Measurements from ENCODE around the gene FNIP2.
"Not testable (repeated sequence)": the region's sequence is repeated elsewhere in the genome, so short reads cannot be mapped to it uniquely, and the experiment has no call there.

The FNIP2 gene

GRCh38 chr4:158766434-158767044, 2.3 kb upstream of the FNIP2 start:
- no peak for DNase-seq

DNA sequence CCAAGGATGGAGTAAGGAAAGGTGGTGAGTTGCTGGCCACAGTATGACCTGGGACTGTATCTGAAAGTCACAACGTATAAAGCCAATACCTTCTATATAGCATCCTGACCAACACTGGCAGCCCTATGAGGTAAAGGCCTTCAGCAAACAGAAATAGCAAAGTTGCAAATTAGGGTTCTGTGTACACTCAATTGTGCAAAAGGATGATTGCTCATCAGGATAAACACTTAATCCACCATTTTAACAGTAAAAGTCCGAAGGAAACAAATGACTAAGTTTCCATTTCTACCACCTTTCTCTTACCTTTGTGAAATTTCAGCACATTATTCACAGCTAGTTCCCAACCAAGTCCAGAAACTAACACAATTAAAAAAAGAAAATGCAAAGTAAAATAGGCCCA, 1.4 kb upstream of the FNIP2 start:
- DNase-seq, result no peak

DNA sequence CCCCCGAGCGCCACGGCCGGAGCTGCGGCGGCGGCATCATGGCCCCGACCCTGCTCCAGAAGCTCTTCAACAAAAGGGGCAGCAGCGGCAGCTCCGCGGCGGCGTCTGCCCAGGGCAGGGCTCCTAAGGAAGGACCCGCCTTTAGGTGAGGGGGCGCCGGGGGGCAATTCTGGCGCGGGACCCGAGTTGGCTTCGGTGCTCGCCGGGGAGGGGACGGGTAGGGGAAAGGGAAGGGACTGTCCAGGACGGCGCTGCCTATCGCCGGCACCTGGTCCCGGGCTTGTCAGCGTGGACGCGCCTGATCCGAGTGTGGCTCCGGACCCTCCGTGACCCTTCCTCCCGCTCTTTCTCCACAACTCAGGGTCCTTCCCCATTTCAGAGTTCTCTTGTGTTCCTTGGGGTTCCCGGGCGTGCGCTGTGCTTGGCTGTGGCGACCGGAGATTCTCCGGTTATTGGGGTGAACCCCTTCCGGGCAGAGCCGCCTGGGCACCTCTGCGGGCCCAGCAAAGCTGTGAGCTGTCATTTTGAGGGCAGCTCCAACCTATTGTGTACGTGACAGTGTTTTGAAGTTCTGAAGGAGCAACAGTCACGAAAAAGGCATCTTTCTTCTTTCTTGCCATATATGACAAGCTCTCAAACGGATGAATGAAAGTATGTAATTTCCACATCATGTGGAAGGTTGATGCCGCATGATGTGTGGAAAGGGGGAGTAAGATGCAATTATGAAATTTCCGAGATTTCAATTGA, 522 bp downstream of the FNIP2 start:
- DNase-seq, result peak; percentile 21

- no peak for DNase-seq
These were observed 1.8 kb downstream of the FNIP2 start for GRCh38 chr4:158770671-158771070.

- no peak for DNase-seq
These were observed 3.0 kb downstream of the FNIP2 start for GRCh38 chr4:158771776-158772175.

DNA sequence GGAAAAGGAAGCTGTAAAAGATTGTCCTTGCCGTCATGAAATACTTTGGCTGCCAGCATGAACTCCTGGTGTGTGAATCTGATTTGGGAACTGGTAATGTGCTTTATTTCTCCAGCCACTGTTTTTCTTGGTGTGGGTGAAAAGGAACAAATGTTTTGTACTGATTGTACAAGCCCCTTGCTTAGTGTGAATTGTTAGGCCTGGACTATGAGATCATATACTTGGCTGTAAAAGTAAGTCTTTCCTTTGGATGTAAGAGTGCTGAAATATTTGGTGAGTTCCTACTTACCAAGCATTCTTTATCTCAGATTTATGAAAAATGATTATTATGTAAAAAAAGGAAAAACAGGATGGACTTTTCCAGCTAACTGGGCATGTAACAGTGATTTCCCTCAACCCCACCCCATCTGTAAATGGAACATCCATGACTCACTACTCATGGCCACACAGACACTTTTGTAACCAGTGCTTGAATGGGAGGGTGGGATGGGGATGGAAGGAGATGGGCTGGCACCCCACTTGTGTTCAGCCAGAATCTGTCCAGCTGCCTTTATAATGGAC, 6.3 kb downstream of the FNIP2 start:
- DNase-seq, result no peak

DNA sequence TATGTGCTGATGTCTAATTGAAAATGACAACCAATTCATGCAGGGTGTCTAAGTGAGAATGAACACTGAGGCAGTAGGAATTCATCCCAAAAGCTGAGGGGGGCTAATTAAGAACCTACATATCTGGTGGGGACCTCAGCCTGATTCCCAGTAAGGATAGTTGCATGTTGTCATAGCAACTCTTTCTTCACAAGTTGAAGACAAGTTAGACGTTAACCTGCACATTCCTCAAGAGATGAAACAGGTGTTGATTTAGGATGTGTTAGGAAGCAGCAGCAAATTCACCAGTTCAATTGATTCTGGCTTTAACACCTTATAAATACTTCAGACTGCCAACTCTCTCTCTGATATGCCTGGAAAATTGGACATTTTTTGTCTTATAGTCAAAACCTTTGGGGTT, 7.3 kb downstream of the FNIP2 start:
- no peak for DNase-seq

DNA sequence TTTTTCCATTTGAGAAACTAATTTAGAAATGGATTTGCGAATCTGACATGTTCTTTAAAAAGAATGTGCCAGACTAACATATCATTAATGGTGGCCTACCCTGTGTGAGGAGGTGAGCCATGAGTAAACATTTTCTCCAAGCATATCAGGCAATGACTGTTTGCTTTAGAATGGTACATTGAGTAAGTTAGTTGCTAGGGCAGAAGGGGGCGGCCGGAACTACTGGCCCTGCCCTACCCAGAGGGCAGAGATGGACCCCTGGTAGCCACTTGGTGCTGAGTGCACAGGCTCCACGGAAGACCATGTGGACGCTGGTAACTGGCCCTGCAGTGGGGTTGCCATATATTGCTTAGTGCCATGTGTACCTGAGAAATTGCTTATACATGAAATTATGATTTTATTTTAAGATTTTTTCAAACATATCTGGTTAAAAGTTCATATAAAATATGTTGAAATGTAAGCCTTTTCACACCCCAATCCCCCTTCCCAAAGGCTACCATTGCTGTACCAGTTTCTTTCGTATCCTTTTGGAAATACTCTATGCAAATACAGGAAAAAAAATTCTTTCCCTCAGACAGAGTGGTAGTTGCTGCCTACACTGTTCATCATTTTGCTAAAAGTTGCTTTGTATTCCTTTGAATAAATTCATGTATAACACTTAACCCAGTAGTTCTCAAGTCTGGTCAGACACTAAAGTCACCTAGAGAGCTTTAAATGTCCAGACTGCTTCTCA, 8.8 kb downstream of the FNIP2 start:
- DNase-seq, result no peak

DNA sequence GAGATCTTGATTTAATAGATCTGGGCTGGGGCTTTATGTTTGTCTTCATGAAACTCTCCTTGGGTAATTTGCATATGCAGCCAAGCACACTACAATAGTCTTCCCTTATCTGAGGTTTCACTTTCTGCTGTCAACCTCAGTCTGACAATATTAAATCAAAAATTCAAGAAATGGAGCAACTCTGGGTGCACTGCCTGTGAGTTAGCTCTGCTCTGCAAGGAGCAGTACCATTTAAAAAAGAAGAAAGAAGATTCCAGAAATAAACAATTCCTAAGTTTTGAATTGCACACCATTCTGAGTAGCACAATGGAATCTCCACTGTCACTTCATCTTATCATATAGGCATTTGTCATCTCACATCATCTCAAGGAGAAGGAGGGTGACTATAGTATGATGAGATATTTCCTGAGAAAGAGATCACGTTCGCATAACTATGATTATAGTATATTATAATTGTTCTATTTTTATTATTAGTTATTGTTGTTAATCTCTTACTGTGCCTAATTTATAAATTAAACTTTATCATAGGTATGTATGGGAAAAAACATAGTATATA, 9.4 kb downstream of the FNIP2 start:
- no peak for DNase-seq

DNA sequence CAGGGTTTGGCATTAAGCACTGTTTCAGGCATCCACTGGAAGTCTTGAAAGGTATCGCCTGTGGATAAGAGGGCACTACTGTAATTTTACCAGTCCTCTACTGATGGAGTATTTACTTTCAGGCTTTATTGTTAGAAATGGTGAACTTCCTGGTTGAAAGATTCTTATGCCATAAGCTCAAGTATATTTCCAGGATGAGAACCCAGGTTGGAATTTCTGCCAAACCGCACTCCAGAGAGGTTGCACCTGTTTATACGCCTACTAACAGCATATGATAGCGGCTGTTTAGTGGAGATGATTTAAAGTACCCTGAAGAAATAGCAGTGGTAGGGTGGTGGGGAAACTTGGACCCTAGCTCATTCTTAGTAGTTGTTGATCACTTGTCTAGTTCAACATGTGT, 9.9 kb downstream of the FNIP2 start:
- DNase-seq, result no peak

GRCh38 chr4:158781963-158782362, 13.1 kb downstream of the FNIP2 start:
- no peak for DNase-seq

- no peak for DNase-seq
These were observed 13.9 kb downstream of the FNIP2 start for GRCh38 chr4:158782551-158783360.

DNA sequence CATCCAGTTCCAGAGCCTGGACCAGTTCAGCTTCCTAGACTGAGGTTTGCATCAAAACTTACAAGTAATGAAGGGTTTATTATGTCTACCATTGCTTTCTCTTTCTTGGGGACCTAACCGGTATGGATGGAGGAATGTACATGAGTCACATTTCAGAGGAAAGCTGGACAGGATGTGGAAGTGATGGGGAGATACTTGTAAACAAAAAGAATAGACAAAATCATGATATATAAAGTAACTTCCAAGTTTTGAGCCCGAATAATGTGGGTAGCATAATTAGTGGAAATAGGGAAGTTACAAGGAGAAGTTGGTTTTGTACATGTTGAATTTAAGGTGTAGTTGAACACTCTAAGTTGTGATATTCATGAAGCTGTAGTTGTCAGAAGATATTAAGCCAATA, 15.0 kb downstream of the FNIP2 start:
- DNase-seq, result no peak

DNA sequence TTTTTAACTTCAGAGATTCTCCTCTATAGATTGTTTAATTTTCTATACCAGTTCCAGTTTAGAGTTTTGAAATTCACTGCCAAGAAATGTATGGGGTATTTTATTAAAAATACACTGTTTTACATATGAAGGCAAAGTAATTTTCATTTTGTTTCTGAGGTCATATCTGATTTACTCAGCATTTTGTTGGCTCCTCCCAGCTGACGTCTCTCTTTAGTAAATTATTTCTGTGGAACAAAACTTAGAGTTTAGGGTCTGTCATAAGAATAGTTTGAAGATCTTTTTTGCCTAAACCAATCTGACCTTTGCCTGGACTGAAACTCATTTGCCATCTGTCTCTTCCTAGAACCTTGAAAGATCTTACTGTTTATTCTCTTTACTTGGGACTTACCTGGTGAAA, 16.9 kb downstream of the FNIP2 start:
- no peak for DNase-seq

DNA sequence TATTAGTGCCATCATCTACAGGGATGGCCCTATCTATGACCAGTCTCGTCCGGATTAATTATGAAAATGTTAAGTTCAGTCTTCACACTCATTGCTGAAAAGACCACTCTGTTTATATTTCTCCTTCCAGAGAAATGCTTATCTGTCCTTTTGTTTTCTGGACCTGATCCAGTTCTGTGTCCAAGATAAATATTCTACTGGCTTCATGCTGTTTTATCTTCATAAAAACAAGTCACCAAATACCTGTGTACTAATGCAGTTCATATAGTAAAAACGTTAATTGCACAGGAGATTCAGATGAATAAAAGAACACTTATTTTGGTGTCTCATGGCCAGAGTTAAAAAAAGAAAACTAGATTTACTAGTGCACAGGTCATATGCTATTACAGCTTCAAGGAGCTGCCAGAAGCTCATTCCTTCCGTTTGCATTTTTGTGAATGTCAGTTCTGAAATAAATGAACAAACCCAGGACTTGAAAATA, 17.3 kb downstream of the FNIP2 start:
- DNase-seq, result no peak

DNA sequence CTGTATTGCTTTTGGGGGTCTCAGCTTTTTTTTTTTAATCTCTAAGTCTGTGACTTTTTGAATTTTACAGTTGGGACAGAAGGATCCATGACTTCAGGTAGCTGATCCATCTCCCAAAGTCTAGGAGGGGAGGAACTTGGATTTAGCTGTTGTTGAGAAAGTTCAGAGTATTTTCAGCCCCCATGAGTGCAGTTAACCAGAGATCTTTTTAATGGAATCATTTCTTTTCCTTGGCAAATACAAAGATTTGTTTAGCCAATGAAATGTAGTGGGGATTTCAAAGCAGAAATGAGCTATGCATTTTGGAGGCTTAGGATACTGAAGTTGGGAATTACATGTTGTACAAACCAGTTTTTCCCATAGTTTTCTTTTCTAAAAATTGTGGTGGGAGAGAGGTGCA, 18.1 kb downstream of the FNIP2 start:
- no peak for DNase-seq

- no peak for DNase-seq
These were observed 19.1 kb downstream of the FNIP2 start for GRCh38 chr4:158787709-158788475.

GRCh38 chr4:158788516-158788915, 19.7 kb downstream of the FNIP2 start:
- no peak for DNase-seq

DNA sequence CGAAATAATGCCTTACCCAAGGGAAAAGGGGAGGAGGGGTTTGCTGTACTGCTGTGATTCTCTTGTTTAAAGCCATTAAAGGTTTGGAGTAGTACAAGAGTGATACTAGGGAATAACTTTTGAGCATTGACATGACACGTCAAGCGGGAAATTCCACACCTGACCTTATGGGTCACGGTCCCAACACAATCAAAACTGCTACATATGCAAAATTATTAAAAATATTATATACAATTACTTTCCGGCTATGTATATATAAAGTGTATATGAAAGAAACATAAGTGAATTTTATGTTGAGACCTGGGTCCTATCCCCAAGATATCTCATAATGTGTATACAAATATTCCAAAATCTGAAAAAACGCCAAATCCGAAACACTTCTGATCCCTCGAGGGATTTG, 21.0 kb downstream of the FNIP2 start:
- DNase-seq, result no peak

DNA sequence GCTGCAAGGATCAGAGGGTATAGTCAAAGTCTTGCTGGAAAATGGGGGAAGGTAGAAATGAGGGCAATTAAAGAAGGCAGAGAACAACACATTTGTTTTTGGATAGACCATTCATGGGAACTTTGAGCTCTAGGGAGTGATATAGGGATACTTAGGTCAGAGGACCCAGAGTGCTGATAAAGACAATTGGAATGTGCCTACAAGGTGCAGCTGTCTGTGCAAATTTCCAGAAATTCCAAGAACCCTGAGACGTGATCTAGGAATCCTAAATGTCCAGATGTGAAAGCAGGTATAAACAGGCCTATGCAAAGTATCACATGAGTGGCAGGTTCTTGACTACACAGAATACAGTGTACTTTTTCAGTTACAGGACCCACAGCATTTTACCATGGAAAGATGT, 24.2 kb downstream of the FNIP2 start:
- DNase-seq, result no peak

GRCh38 chr4:158793430-158793829, 24.6 kb downstream of the FNIP2 start:
- not testable (repeated sequence) for DNase-seq

Measured in activated effector memory CD4-positive, alpha-beta T cell treated with Interleukin-2 at 50 U/mL for 16 hours (primary cell).